A549 (cell line): ENCODE data around the gene GUCA2B. TPM values are rescaled to one million over a fixed set of nuclear protein-coding genes. Genes with fewer than 3 reads are reported as not detected.
A peak's percentile ranks its signal among the peaks of the same experiment; 100 is the strongest.

Experiments
- ATAC-seq, 2 experiments: fragments of 200-7000 bp in 1 of 2; fragments of >200 bp in 1 of 2; cut with Nextera tagmentation in 1 of 2; cut with Tn5 transposase in 1 of 2; 3 replicates each; pipeline versions ENCODE4 v1.8.0 to v1.9.1; 2018 to 2020; ENCODE audit warnings: mild to moderate bottlenecking in 1 of 2, moderate library complexity in 1 of 2
- CTCF ChIA-PET: fragments of 300-600 bp; sonication (Branson Sonifier 250); formaldehyde crosslinking; extraction: SDS; loops from one replicate; lab custom pipeline; 2021; ENCODE audit warnings: antibody characterized with exemption, inconsistent platforms; lab: Yijun Ruan, JAX
- POLR2A ChIA-PET: fragments of 350-600 bp; formaldehyde crosslinking; extraction: SDS; loops from one replicate; lab custom pipeline; 2021; ENCODE audit warnings: antibody characterized with exemption, inconsistent platforms; lab: Yijun Ruan, JAX
- DNase-seq, 2 experiments: peaks; one replicate each; pipeline versions ENCODE4 v3.0.0 to v3.0.0-alpha.2; 2011 to 2016; ENCODE audit warnings: low read depth in 1 of 2, low spot score in 1 of 2
- FAIRE-seq: peaks from 2 replicates; lab custom pipeline; 2011; peaks lifted over from hg19 to GRCh38; lab: Jason Lieb, UNC
- H3K27ac ChIP-seq, 2 experiments: fragments of >200 bp; sonication (Bioruptor Twin); formaldehyde crosslinking; 3 replicates each; pipeline ENCODE4 v1.5.1; 2016 to 2017
- H3K4me1 ChIP-seq: fragments of >200 bp; sonication (Bioruptor Twin); formaldehyde crosslinking; 3 replicates; pipeline ENCODE4 v1.6.1; 2016
- H3K4me2 ChIP-seq: fragments of >200 bp; sonication (Bioruptor Twin); formaldehyde crosslinking; 3 replicates; pipeline ENCODE4 v1.6.1; 2016
- H3K4me3 ChIP-seq: fragments of >200 bp; sonication (Bioruptor Twin); formaldehyde crosslinking; 3 replicates; pipeline ENCODE4 v1.5.1; 2016
- H3K9me3 ChIP-seq: fragments of >200 bp; sonication (Bioruptor Twin); formaldehyde crosslinking; 3 replicates; pipeline ENCODE4 v1.6.1; 2016
- BHLHE40 ChIP-seq: IDR thresholded peaks from 2 replicates; pipeline ENCODE4 v1.6.1; 2012; ENCODE audit warnings: low read depth, low read length, inconsistent platforms
- CEBPB ChIP-seq, 2 experiments: fragments of >200 bp in 1 of 2; sonication (Bioruptor Twin) in 1 of 2; formaldehyde crosslinking in 1 of 2; IDR thresholded peaks; 2 replicates each; pipeline ENCODE4 v1.6.1; 2012 to 2016
- CTCF ChIP-seq: fragments of >200 bp; sonication (Bioruptor Twin); formaldehyde crosslinking; IDR thresholded peaks from 3 replicates; pipeline ENCODE4 v1.5.1; 2016
- EHMT2 ChIP-seq: fragments of 200-600 bp; sonication (generic); IDR thresholded peaks from 2 replicates; pipeline ENCODE4 v1.6.1; 2016; ENCODE audit warnings: antibody characterized with exemption, low read depth, mild to moderate bottlenecking, moderate library complexity
- ELK1 ChIP-seq: fragments of 150-350 bp; IDR thresholded peaks from 2 replicates; pipeline ENCODE4 v1.6.1; 2014; ENCODE audit warnings: low read depth, mild to moderate bottlenecking, low read length
- FOSB ChIP-seq: fragments of 250-450 bp; sonication (Bioruptor Pico); IDR thresholded peaks from 2 replicates; pipeline ENCODE4 v1.5.0; 2020; ENCODE audit warnings: mild to moderate bottlenecking, moderate library complexity
- HDAC2 ChIP-seq: fragments of 200-600 bp; sonication (generic); IDR thresholded peaks from 2 replicates; pipeline ENCODE4 v1.6.1; 2016
- HEYL ChIP-seq: fragments of 250-450 bp; sonication (Bioruptor Pico); IDR thresholded peaks from 2 replicates; pipeline ENCODE4 v1.8.0; 2021; ENCODE audit warnings: mild to moderate bottlenecking, moderate library complexity
- HOXA7 ChIP-seq: fragments of 250-450 bp; sonication (Bioruptor Pico); IDR thresholded peaks from 2 replicates; pipeline ENCODE4 v1.5.0; 2020; ENCODE audit warnings: mild to moderate bottlenecking, moderate library complexity
- HOXB5 ChIP-seq: fragments of 250-450 bp; sonication (Bioruptor Pico); IDR thresholded peaks from 2 replicates; pipeline ENCODE4 v1.5.0; 2020; ENCODE audit warnings: mild to moderate bottlenecking, moderate library complexity
- JUNB ChIP-seq: fragments of >200 bp; sonication (Bioruptor Twin); formaldehyde crosslinking; IDR thresholded peaks from 2 replicates; pipeline ENCODE4 v1.6.1; 2016
- NFE2L2 ChIP-seq: fragments of 150-350 bp; conservative IDR thresholded peaks from 2 replicates; pipeline ENCODE4 v1.6.1; 2014; ENCODE audit warnings: low read length
- NPAS2 ChIP-seq: fragments of 250-450 bp; sonication (Bioruptor Pico); IDR thresholded peaks from 2 replicates; pipeline ENCODE4 v1.8.0; 2022; ENCODE audit warnings: mild to moderate bottlenecking, moderate library complexity, borderline replicate concordance
- RAD21 ChIP-seq, 2 experiments: fragments of >200 bp in 1 of 2; sonication (Bioruptor Twin) in 1 of 2; formaldehyde crosslinking in 1 of 2; IDR thresholded peaks in 1 of 2; conservative IDR thresholded peaks in 1 of 2; 2 replicates in 1 of 2; 3 replicates in 1 of 2; pipeline ENCODE4 v1.6.1; 2012 to 2018; ENCODE audit warnings: inconsistent platforms in 1 of 2
- SMC3 ChIP-seq: fragments of >200 bp; sonication (Bioruptor Twin); formaldehyde crosslinking; IDR thresholded peaks from 3 replicates; pipeline ENCODE4 v1.6.1; 2018; ENCODE audit warnings: inconsistent platforms
- TFCP2L1 ChIP-seq: fragments of 250-450 bp; sonication (Bioruptor Pico); IDR thresholded peaks from 2 replicates; pipeline ENCODE4 v1.5.0; 2021; ENCODE audit warnings: mild to moderate bottlenecking
- ZC3H11A ChIP-seq: fragments of 450-650 bp; IDR thresholded peaks from 2 replicates; pipeline ENCODE4 v1.6.1; 2014; ENCODE audit warnings: antibody characterized with exemption, mild to moderate bottlenecking
- ZFP36 ChIP-seq: fragments of 450-650 bp; IDR thresholded peaks from 2 replicates; pipeline ENCODE4 v1.6.1; 2014; ENCODE audit warnings: borderline replicate concordance; ENCODE audit not compliant: partially characterized antibody
- WGBS: methylation state at CpG from one replicate; pipeline ENCODE4 v1.1.6; 2017; ENCODE audit errors: missing lambda C conversion rate; 5-methylcytosine and 5-hydroxymethylcytosine counted together
- polyA plus RNA-seq, 4 experiments: library from polyadenylated mRNA; depleted of rRNA in 3 of 4; stranded (reverse); fragments of >200 nt; fragmentation: RNase III in 1 of 4; extraction: RNeasy Plus Mini Kit Qiagen cat#74134 plus additional on column Dnase treatment in 1 of 4; gene quantifications; 2 replicates in 3 of 4; 3 replicates in 1 of 4; pipeline ENCODE4 v1.2.3, GENCODE V29; 2011 to 2017
- TF ChIP-seq, protein P1 (sequence below): fragments of 450-650 bp; IDR thresholded peaks from 2 replicates; pipeline ENCODE4 v1.6.1; 2014; ENCODE audit warnings: antibody characterized with exemption

Gene GUCA2B
- polyA plus RNA-seq, 2 of the 4 experiments (the other 2 are of a cell fraction): 0.17 TPM; not detected in 1

GRCh38 chr1:42173155-42173933, 20.1 kb downstream of the GUCA2B start:
- Histone ChIP-seq H3K9me3 (no peaks in the 10 kb centered on the region), H3K27ac (no peak overlapping the region), H3K4me3 (no peak overlapping the region), H3K4me2 (no peak overlapping the region), H3K4me1 (peaks cover 2% of the 10 kb centered on the region; the same call in 2 of the 3 replicates)
- no peak for FAIRE-seq
- WGBS: 44% methylated on average over 6 of the region's 9 CpGs
- ChIA-PET POLR2A (no interaction called here), CTCF (interaction anchor here (0.6 to 9.0 kb wide), 44 partner anchors 11 to 657 kb away, joined by 3 to 70 read pairs (median 3); partner anchors contain the start of genes CCDC30, FOXJ3, GUCA2A and GUCA2B)
- ATAC-seq: peak; percentile 54 to 76; a peak in 5 of 6 replicates
- TF ChIP-seq EHMT2 (no peak), RAD21 (conservative IDR thresholded peaks at IDR 0.05 in 1 of 2, IDR thresholded peaks at IDR 0.05 in 1 of 2) (peak; percentile 54 to 57), SMC3 (peak; percentile 64), HOXB5 (no peak), HOXA7 (no peak), NPAS2 (CRISPR knock-in tag) (no peak), NFE2L2 (no peak), CTCF (peak; percentile 75), FOSB (no peak)
- DNase-seq: peak; percentile 28 to 42

- FAIRE-seq (no peak), DNase-seq (no peak)
Observed at GRCh38 chr1:42173961-42174735, 20.9 kb downstream of the GUCA2B start.

GRCh38 chr1:42175314-42176054, 22.3 kb downstream of the GUCA2B start:
- TF ChIP-seq JUNB (no peak), ELK1 (no peak), ZFP36 (no peak), TFCP2L1 (CRISPR knock-in tag) (no peak), BHLHE40 (no peak), HDAC2 (no peak), ZC3H11A (no peak)
- TF ChIP-seq, protein P1, sequence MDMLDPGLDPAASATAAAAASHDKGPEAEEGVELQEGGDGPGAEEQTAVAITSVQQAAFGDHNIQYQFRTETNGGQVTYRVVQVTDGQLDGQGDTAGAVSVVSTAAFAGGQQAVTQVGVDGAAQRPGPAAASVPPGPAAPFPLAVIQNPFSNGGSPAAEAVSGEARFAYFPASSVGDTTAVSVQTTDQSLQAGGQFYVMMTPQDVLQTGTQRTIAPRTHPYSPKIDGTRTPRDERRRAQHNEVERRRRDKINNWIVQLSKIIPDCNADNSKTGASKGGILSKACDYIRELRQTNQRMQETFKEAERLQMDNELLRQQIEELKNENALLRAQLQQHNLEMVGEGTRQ: no peak
- no peak overlapping the region for H3K4me3 ChIP-seq
- ChIA-PET POLR2A (no interaction called here), CTCF (interaction anchor here (0.6 to 9.0 kb wide), 12 partner anchors 8 to 1440 kb away, joined by 3 to 70 read pairs (median 3); partner anchors contain the start of genes GUCA2A and GUCA2B)
- H3K9me3 ChIP-seq: no peaks in the 10 kb centered on the region
- H3K4me1 ChIP-seq: no peaks in the 10 kb centered on the region
- FAIRE-seq (no peak), DNase-seq (no peak), ATAC-seq (no peak)
- WGBS: 90% methylated on average over 7 of the region's 7 CpGs
- H3K4me2 ChIP-seq: no peak overlapping the region
- H3K27ac ChIP-seq: no peak overlapping the region

More at GRCh38 chr1:42173961-42174735, 20.9 kb downstream of the GUCA2B start:
- WGBS: 73% methylated on average over 8 of the region's 8 CpGs
- Histone ChIP-seq H3K4me3 (no peak overlapping the region), H3K4me1 (no peaks in the 10 kb centered on the region), H3K9me3 (no peaks in the 10 kb centered on the region), H3K4me2 (no peak overlapping the region), H3K27ac (no peak overlapping the region)
- POLR2A ChIA-PET: no interaction called here
- no peak for ATAC-seq
- CTCF ChIA-PET: interaction anchor here (0.6 to 9.0 kb wide), 41 partner anchors 11 to 658 kb away, joined by 3 to 70 read pairs (median 4); partner anchors contain the start of genes CCDC30, FOXJ3, GUCA2A and GUCA2B
- TF ChIP-seq HEYL (CRISPR knock-in tag): no peak
- TF ChIP-seq CEBPB (IDR thresholded peaks at IDR 0.05): peak; percentile 31 to 66; a peak in 3 of 4 replicates
